Activated naive CD4-positive, alpha-beta T cell treated with anti-CD3 and anti-CD28 coated beads, Interleukin-2, amount 50 U/mL, for 72 hours (primary cell): ENCODE results near the gene DSTYK. TPM values are rescaled to one million over a fixed set of nuclear protein-coding genes. Genes with fewer than 3 reads are reported as not detected.
"Not testable (repeated sequence)": the region's sequence is repeated elsewhere in the genome, so short reads cannot be mapped to it uniquely, and the experiment has no call there.

ENCODE experiments used
- ATAC-seq, 2 donors: fragments of 150-1000 bp; cut with Tn5 transposase; 2 replicates each; pipeline ENCODE4 v1.10.0; 2021; ENCODE audit warnings: mild to moderate bottlenecking in 2 of 2, moderate library complexity in 2 of 2
- DNase-seq, 2 donors: peaks; one replicate each; pipeline ENCODE4 v3.0.0; 2021 to 2022; ENCODE audit warnings: low spot score in 2 of 2
- H3K27ac Mint-ChIP-seq, 2 donors: one replicate each; pipeline ENCODE4 v1.8.0; 2022; ENCODE audit warnings: mild to moderate bottlenecking in 2 of 2, mixed read lengths in 2 of 2
- H3K36me3 Mint-ChIP-seq, 2 donors: one replicate each; pipeline ENCODE4 v1.8.0; 2022; ENCODE audit warnings: mixed read lengths in 2 of 2
- H3K9me3 Mint-ChIP-seq, 2 donors: one replicate each; pipeline ENCODE4 v1.8.0; 2022; ENCODE audit warnings: mixed read lengths in 2 of 2
- total RNA-seq, 2 donors: library from RNA; stranded (reverse); gene quantifications; one replicate each; pipeline ENCODE4 v1.2.3, GENCODE V29; 2022

The DSTYK gene
- total RNA-seq, 2 donors from 2014 or later, result 13.0 to 15.3 TPM

GRCh38 chr1:205199931-205200299 lies 11.6 kb downstream of the DSTYK start:
- peaks cover 14 to 20% of the 10 kb centered on the region in 2 donors for H3K36me3 Mint-ChIP-seq
- DNase-seq (peak in 1 of 2 donors; percentile 22), ATAC-seq (peak in 1 of 2 donors; percentile 54)
- peak overlapping the region; percentile 76 to 92 for H3K27ac Mint-ChIP-seq
- H3K9me3 Mint-ChIP-seq, result no peaks in the 10 kb centered on the region

- Mint-ChIP-seq H3K9me3 (no peaks in the 10 kb centered on the region), H3K36me3 (peaks cover 14 to 20% of the 10 kb centered on the region in 2 donors), H3K27ac (peak overlapping the region; percentile 76 to 92)
- ATAC-seq, result peak; percentile 83 to 87
- DNase-seq, result peak; percentile 49 to 62
Observed at GRCh38 chr1:205199090-205199930, 12.2 kb downstream of the DSTYK start.

- DNase-seq, result no peak
- Mint-ChIP-seq H3K9me3 (no peaks in the 10 kb centered on the region), H3K27ac (no peak overlapping the region), H3K36me3 (peaks cover 20 to 32% of the 10 kb centered on the region in 2 donors)
- ATAC-seq, result no peak
Observed at GRCh38 chr1:205192287-205192686, 19.2 kb downstream of the DSTYK start.

GRCh38 chr1:205191622-205192021 lies 19.9 kb downstream of the DSTYK start:
- H3K27ac Mint-ChIP-seq, result no peak overlapping the region
- H3K36me3 Mint-ChIP-seq, result peaks cover 18 to 32% of the 10 kb centered on the region in 2 donors
- no peak for DNase-seq
- no peak for ATAC-seq
- no peaks in the 10 kb centered on the region for H3K9me3 Mint-ChIP-seq

GRCh38 chr1:205190845-205191577 lies 20.5 kb downstream of the DSTYK start:
- no peaks in the 10 kb centered on the region for H3K9me3 Mint-ChIP-seq
- peaks cover 18 to 27% of the 10 kb centered on the region in 2 donors for H3K36me3 Mint-ChIP-seq
- no peak overlapping the region for H3K27ac Mint-ChIP-seq
- ATAC-seq (no peak), DNase-seq (no peak)

- H3K27ac Mint-ChIP-seq, result no peak overlapping the region
- H3K9me3 Mint-ChIP-seq, result no peaks in the 10 kb centered on the region
- DNase-seq, result no peak
- no peak for ATAC-seq
- peaks cover 10 to 24% of the 10 kb centered on the region in 2 donors for H3K36me3 Mint-ChIP-seq
Observed at GRCh38 chr1:205189131-205189530, 22.4 kb downstream of the DSTYK start.

- ATAC-seq, result no peak
- H3K36me3 Mint-ChIP-seq, result peaks cover 10 to 24% of the 10 kb centered on the region in 2 donors
- H3K9me3 Mint-ChIP-seq, result no peaks in the 10 kb centered on the region
- no peak for DNase-seq
- H3K27ac Mint-ChIP-seq, result no peak overlapping the region
Observed at GRCh38 chr1:205188596-205188995, 22.9 kb downstream of the DSTYK start.

- ATAC-seq (no peak), DNase-seq (no peak)
- H3K36me3 Mint-ChIP-seq, result peaks cover 12 to 21% of the 10 kb centered on the region in 2 donors
- H3K27ac Mint-ChIP-seq, result no peak overlapping the region
- H3K9me3 Mint-ChIP-seq, result no peaks in the 10 kb centered on the region
Observed at GRCh38 chr1:205188098-205188497, 23.4 kb downstream of the DSTYK start.

GRCh38 chr1:205187420-205187819 lies 24.1 kb downstream of the DSTYK start:
- Mint-ChIP-seq H3K36me3 (peaks cover 17 to 20% of the 10 kb centered on the region in 2 donors), H3K9me3 (no peaks in the 10 kb centered on the region), H3K27ac (peak overlapping the region in 1 of 2 donors; percentile 69)
- no peak for ATAC-seq
- no peak for DNase-seq

GRCh38 chr1:205186191-205186590 lies 25.3 kb downstream of the DSTYK start:
- Mint-ChIP-seq H3K36me3 (peaks cover 17 to 20% of the 10 kb centered on the region in 2 donors), H3K27ac (peak overlapping the region in 1 of 2 donors; percentile 69), H3K9me3 (no peaks in the 10 kb centered on the region)
- peak in 1 of 2 donors; percentile 20 for DNase-seq
- peak; percentile 93 to 96 for ATAC-seq

GRCh38 chr1:205183676-205184335 lies 27.7 kb downstream of the DSTYK start:
- H3K27ac Mint-ChIP-seq, result peak overlapping the region; percentile 8 to 17
- ATAC-seq (peak in 1 of 2 donors; percentile 17), DNase-seq (no peak)
- H3K9me3 Mint-ChIP-seq, result no peaks in the 10 kb centered on the region
- peaks cover 17 to 20% of the 10 kb centered on the region in 2 donors for H3K36me3 Mint-ChIP-seq

GRCh38 chr1:205182930-205183329 lies 28.6 kb downstream of the DSTYK start:
- ATAC-seq, result no peak
- peaks cover 16 to 19% of the 10 kb centered on the region in 2 donors for H3K36me3 Mint-ChIP-seq

GRCh38 chr1:205180331-205180730 lies 31.2 kb downstream of the DSTYK start:
- DNase-seq, result not testable (repeated sequence)

More at GRCh38 chr1:205182930-205183329, 28.6 kb downstream of the DSTYK start:
- DNase-seq, result no peak
- Mint-ChIP-seq H3K27ac (peak overlapping the region in 1 of 2 donors; percentile 8), H3K9me3 (no peaks in the 10 kb centered on the region)

GRCh38 chr1:205179842-205180241 lies 31.7 kb downstream of the DSTYK start:
- ATAC-seq (peak in 1 of 2 donors; percentile 68), DNase-seq (no peak)
- H3K36me3 Mint-ChIP-seq, result peaks cover 6 to 13% of the 10 kb centered on the region in 2 donors
- no peaks in the 10 kb centered on the region for H3K9me3 Mint-ChIP-seq
- no peak overlapping the region for H3K27ac Mint-ChIP-seq

More at GRCh38 chr1:205180331-205180730, 31.2 kb downstream of the DSTYK start:
- ATAC-seq, H3K9me3 Mint-ChIP-seq: not testable (repeated sequence)
- peak overlapping the region in 1 of 2 donors; percentile 45 for H3K27ac Mint-ChIP-seq
- H3K36me3 Mint-ChIP-seq, result peaks cover 6 to 13% of the 10 kb centered on the region in 2 donors

GRCh38 chr1:205172729-205173366 lies 38.7 kb downstream of the DSTYK start:
- DNase-seq (no peak), ATAC-seq (peak; percentile 92 to 97)
- peaks cover 6 to 13% of the 10 kb centered on the region in 2 donors for H3K36me3 Mint-ChIP-seq
- peak overlapping the region; percentile 56 to 75 for H3K27ac Mint-ChIP-seq
- H3K9me3 Mint-ChIP-seq, result no peaks in the 10 kb centered on the region

GRCh38 chr1:205171369-205171768 lies 40.1 kb downstream of the DSTYK start:
- peaks cover 6 to 20% of the 10 kb centered on the region in 2 donors for H3K36me3 Mint-ChIP-seq
- no peak for DNase-seq
- no peak overlapping the region for H3K27ac Mint-ChIP-seq

More at GRCh38 chr1:205171369-205171768, 40.1 kb downstream of the DSTYK start:
- no peaks in the 10 kb centered on the region for H3K9me3 Mint-ChIP-seq
- peak in 1 of 2 donors; percentile 21 for ATAC-seq
